ENCODE results near the gene UMAD1. TPM values are rescaled to one million over a fixed set of nuclear protein-coding genes. Genes with fewer than 3 reads are reported as not detected.

The UMAD1 gene
- total RNA-seq = 9.9 and 14.0 TPM in 2 replicates

DNA sequence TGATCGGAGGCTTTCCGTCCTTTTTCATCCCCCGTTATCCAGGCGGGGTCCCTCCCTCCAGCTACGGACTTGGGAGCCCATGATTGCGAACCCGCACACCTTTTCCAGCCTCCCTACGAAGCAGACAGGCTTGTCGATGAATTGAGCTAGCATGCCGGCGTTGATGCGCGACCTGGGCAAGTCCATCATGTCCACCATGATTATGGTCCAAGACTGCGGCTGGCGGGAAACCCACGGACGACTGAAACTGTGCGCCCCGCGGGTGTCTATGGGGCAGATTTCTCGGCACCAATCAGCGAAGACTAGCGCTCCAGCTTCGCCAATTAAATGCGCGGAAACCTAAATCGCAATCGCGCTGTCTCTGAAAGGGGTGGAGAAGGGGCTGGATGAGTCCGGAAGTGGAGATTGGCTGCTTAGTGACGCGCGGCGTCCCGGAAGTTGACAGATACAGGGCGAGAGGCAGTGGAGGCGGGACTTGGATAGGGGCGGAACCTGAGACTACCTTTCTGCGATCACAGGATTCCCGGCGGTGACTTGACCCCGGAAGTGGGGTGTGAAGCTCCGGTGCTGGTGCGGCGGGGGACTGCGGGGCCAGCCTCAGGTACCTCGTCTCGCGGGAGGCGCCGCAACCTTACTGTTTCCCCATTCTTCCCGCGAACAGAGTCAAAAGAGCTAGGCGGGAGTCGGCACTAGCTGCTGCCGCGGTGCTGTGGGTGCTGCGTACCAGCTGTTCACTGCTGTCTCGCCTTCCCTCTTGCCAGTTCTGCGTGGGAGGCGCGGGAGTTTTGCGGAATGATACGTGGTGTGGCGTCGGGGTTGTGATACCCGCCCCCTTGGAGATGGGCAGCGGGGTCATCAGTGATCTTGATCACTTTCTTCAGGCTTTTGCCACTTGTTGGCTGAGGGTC, at the start of gene UMAD1:
TSS of gene UMAD1 (plus strand) at position 532 of the 908 bp plus-strand sequence. CDS start 32,620 bp downstream, outside the sequence.

DNA sequence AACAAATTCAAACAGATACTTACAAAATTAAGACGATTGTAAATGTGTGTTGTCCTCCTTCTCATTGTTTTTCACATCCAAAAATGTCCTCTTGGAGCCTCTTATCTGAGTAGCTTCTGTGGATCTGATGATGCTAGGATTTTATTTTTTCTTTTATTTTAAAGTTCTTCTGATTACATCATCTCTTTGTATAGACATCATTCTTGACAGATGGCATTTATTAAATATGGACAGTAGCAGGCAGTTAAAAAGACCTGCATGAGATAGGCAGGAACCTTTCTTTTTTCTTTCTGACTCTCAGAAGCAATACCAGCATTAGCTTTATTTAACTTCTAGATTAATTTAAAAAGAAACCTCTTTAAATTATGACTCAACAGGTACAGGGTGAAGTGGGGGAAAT, 77.9 kb downstream of the UMAD1 start, which contains the start of gene RPA3:
TSS of gene RPA3 (minus strand) at position 116 of the 400 bp plus-strand sequence. CDS start 78,189 bp downstream, outside the sequence.

Other genes starting within 250 kb of the UMAD1 start
- 0.32 TPM in 1 of 2 replicates, not detected in the other for gene COL28A1, start 104.9 kb upstream of the UMAD1 start, total RNA-seq
- 32.1 and 40.1 TPM in 2 replicates for gene MIOS, start 73.9 kb upstream of the UMAD1 start, total RNA-seq
- gene RPA3, start 77.9 kb downstream of the UMAD1 start, total RNA-seq = 19.6 and 20.4 TPM in 2 replicates